A549 (cell line): ENCODE results near the gene CYP4F11. TPM values are rescaled to one million over a fixed set of nuclear protein-coding genes. Genes with fewer than 3 reads are reported as not detected.

Experiments used
- ATAC-seq, 2 experiments: fragments of 200-7000 bp in 1 of 2; fragments of >200 bp in 1 of 2; cut with Nextera tagmentation in 1 of 2; cut with Tn5 transposase in 1 of 2; 3 replicates each; pipeline versions ENCODE4 v1.8.0 to v1.9.1; 2018 to 2020; ENCODE audit warnings: mild to moderate bottlenecking in 1 of 2, moderate library complexity in 1 of 2
- CTCF ChIA-PET: fragments of 300-600 bp; sonication (Branson Sonifier 250); formaldehyde crosslinking; extraction: SDS; loops from one replicate; lab custom pipeline; 2021; ENCODE audit warnings: antibody characterized with exemption, inconsistent platforms; lab: Yijun Ruan, JAX
- POLR2A ChIA-PET: fragments of 350-600 bp; formaldehyde crosslinking; extraction: SDS; loops from one replicate; lab custom pipeline; 2021; ENCODE audit warnings: antibody characterized with exemption, inconsistent platforms; lab: Yijun Ruan, JAX
- DNase-seq, 2 experiments: peaks; one replicate each; pipeline versions ENCODE4 v3.0.0 to v3.0.0-alpha.2; 2011 to 2016; ENCODE audit warnings: low read depth in 1 of 2, low spot score in 1 of 2
- FAIRE-seq: peaks from 2 replicates; lab custom pipeline; 2011; peaks lifted over from hg19 to GRCh38; lab: Jason Lieb, UNC
- H3K27ac ChIP-seq, 2 experiments: fragments of >200 bp; sonication (Bioruptor Twin); formaldehyde crosslinking; 3 replicates each; pipeline ENCODE4 v1.5.1; 2016 to 2017
- H3K4me1 ChIP-seq: fragments of >200 bp; sonication (Bioruptor Twin); formaldehyde crosslinking; 3 replicates; pipeline ENCODE4 v1.6.1; 2016
- H3K4me2 ChIP-seq: fragments of >200 bp; sonication (Bioruptor Twin); formaldehyde crosslinking; 3 replicates; pipeline ENCODE4 v1.6.1; 2016
- H3K4me3 ChIP-seq: fragments of >200 bp; sonication (Bioruptor Twin); formaldehyde crosslinking; 3 replicates; pipeline ENCODE4 v1.5.1; 2016
- H3K9me3 ChIP-seq: fragments of >200 bp; sonication (Bioruptor Twin); formaldehyde crosslinking; 3 replicates; pipeline ENCODE4 v1.6.1; 2016
- EHMT2 ChIP-seq: fragments of 200-600 bp; sonication (generic); IDR thresholded peaks from 2 replicates; pipeline ENCODE4 v1.6.1; 2016; ENCODE audit warnings: antibody characterized with exemption, low read depth, mild to moderate bottlenecking, moderate library complexity
- ELK1 ChIP-seq: fragments of 150-350 bp; IDR thresholded peaks from 2 replicates; pipeline ENCODE4 v1.6.1; 2014; ENCODE audit warnings: low read depth, mild to moderate bottlenecking, low read length
- ESRRA ChIP-seq: fragments of 150-350 bp; IDR thresholded peaks from 2 replicates; pipeline ENCODE4 v1.6.1; 2014; ENCODE audit warnings: mild to moderate bottlenecking, low read length, borderline replicate concordance
- HDAC2 ChIP-seq: fragments of 200-600 bp; sonication (generic); IDR thresholded peaks from 2 replicates; pipeline ENCODE4 v1.6.1; 2016
- HEYL ChIP-seq: fragments of 250-450 bp; sonication (Bioruptor Pico); IDR thresholded peaks from 2 replicates; pipeline ENCODE4 v1.8.0; 2021; ENCODE audit warnings: mild to moderate bottlenecking, moderate library complexity
- HMGXB4 ChIP-seq: fragments of 250-450 bp; sonication (Bioruptor Pico); IDR thresholded peaks from 2 replicates; pipeline ENCODE4 v1.5.0; 2021; ENCODE audit warnings: mild to moderate bottlenecking, moderate library complexity, borderline replicate concordance
- HOXB5 ChIP-seq: fragments of 250-450 bp; sonication (Bioruptor Pico); IDR thresholded peaks from 2 replicates; pipeline ENCODE4 v1.5.0; 2020; ENCODE audit warnings: mild to moderate bottlenecking, moderate library complexity
- JUNB ChIP-seq: fragments of >200 bp; sonication (Bioruptor Twin); formaldehyde crosslinking; IDR thresholded peaks from 2 replicates; pipeline ENCODE4 v1.6.1; 2016
- KDM1A ChIP-seq: fragments of 200-600 bp; sonication (generic); IDR thresholded peaks from 2 replicates; pipeline ENCODE4 v1.6.1; 2016; ENCODE audit warnings: low read depth, mild to moderate bottlenecking
- KDM5A ChIP-seq: fragments of 200-600 bp; sonication (generic); IDR thresholded peaks from 2 replicates; pipeline ENCODE4 v1.6.1; 2016; ENCODE audit warnings: antibody characterized with exemption, mild to moderate bottlenecking
- MAFK ChIP-seq: fragments of 450-650 bp; IDR thresholded peaks from 2 replicates; pipeline ENCODE4 v1.6.1; 2014; ENCODE audit not compliant: partially characterized antibody
- NFE2L2 ChIP-seq: fragments of 150-350 bp; conservative IDR thresholded peaks from 2 replicates; pipeline ENCODE4 v1.6.1; 2014; ENCODE audit warnings: low read length
- NR3C1 ChIP-seq: fragments of >200 bp; sonication (Bioruptor Twin); formaldehyde crosslinking; IDR thresholded peaks from 3 replicates; pipeline ENCODE4 v1.6.1; 2017
- PHF8 ChIP-seq: fragments of 200-600 bp; sonication (generic); IDR thresholded peaks from 2 replicates; pipeline ENCODE4 v1.6.1; 2016; ENCODE audit warnings: low read depth, mild to moderate bottlenecking, antibody characterized with exemption, moderate library complexity, borderline replicate concordance
- POLR2A ChIP-seq: IDR thresholded peaks from 2 replicates; pipeline ENCODE4 v1.6.1; 2012; ENCODE audit warnings: mild to moderate bottlenecking, low read length
- RAD21 ChIP-seq, 2 experiments: fragments of >200 bp in 1 of 2; sonication (Bioruptor Twin) in 1 of 2; formaldehyde crosslinking in 1 of 2; IDR thresholded peaks in 1 of 2; conservative IDR thresholded peaks in 1 of 2; 2 replicates in 1 of 2; 3 replicates in 1 of 2; pipeline ENCODE4 v1.6.1; 2012 to 2018; ENCODE audit warnings: inconsistent platforms in 1 of 2
- RCOR1 ChIP-seq: fragments of 150-350 bp; IDR thresholded peaks from 2 replicates; pipeline ENCODE4 v1.6.1; 2014; ENCODE audit warnings: antibody characterized with exemption, low read length, low read depth
- SMC3 ChIP-seq: fragments of >200 bp; sonication (Bioruptor Twin); formaldehyde crosslinking; IDR thresholded peaks from 3 replicates; pipeline ENCODE4 v1.6.1; 2018; ENCODE audit warnings: inconsistent platforms
- TFCP2L1 ChIP-seq: fragments of 250-450 bp; sonication (Bioruptor Pico); IDR thresholded peaks from 2 replicates; pipeline ENCODE4 v1.5.0; 2021; ENCODE audit warnings: mild to moderate bottlenecking
- USF2 ChIP-seq: fragments of 450-650 bp; IDR thresholded peaks from 2 replicates; pipeline ENCODE4 v1.6.1; 2014; ENCODE audit warnings: antibody characterized with exemption
- ZFP36 ChIP-seq: fragments of 450-650 bp; IDR thresholded peaks from 2 replicates; pipeline ENCODE4 v1.6.1; 2014; ENCODE audit warnings: borderline replicate concordance; ENCODE audit not compliant: partially characterized antibody
- ZSCAN20 ChIP-seq: fragments of 250-450 bp; sonication (Bioruptor Pico); IDR thresholded peaks from 2 replicates; pipeline ENCODE4 v1.8.0; 2022; ENCODE audit warnings: mild to moderate bottlenecking, moderate library complexity
- WGBS: methylation state at CpG from one replicate; pipeline ENCODE4 v1.1.6; 2017; ENCODE audit errors: missing lambda C conversion rate; 5-methylcytosine and 5-hydroxymethylcytosine counted together
- polyA minus RNA-seq: library from RNA; depleted of rRNA, polyadenylated mRNA; stranded (reverse); fragments of >200 nt; gene quantifications from 2 replicates; pipeline ENCODE4 v1.2.3, GENCODE V29; 2011; rRNA and poly(A)+ RNA removed
- polyA plus RNA-seq, 4 experiments: library from polyadenylated mRNA; depleted of rRNA in 3 of 4; stranded (reverse); fragments of >200 nt; fragmentation: RNase III in 1 of 4; extraction: RNeasy Plus Mini Kit Qiagen cat#74134 plus additional on column Dnase treatment in 1 of 4; gene quantifications; 2 replicates in 3 of 4; 3 replicates in 1 of 4; pipeline ENCODE4 v1.2.3, GENCODE V29; 2011 to 2017
- TF ChIP-seq, protein P1 (sequence below): fragments of >200 bp; sonication (Bioruptor Twin); formaldehyde crosslinking; IDR thresholded peaks from 3 replicates; pipeline ENCODE4 v1.6.1; 2016

CYP4F11 gene, protein sequence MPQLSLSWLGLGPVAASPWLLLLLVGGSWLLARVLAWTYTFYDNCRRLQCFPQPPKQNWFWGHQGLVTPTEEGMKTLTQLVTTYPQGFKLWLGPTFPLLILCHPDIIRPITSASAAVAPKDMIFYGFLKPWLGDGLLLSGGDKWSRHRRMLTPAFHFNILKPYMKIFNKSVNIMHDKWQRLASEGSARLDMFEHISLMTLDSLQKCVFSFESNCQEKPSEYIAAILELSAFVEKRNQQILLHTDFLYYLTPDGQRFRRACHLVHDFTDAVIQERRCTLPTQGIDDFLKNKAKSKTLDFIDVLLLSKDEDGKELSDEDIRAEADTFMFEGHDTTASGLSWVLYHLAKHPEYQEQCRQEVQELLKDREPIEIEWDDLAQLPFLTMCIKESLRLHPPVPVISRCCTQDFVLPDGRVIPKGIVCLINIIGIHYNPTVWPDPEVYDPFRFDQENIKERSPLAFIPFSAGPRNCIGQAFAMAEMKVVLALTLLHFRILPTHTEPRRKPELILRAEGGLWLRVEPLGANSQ
- 26.2 and 34.2 TPM in 2 replicates for polyA plus RNA-seq (2011; rRNA removed)
- polyA plus RNA-seq (2012; cell fraction: cytosol; rRNA removed): 20.1 and 20.7 TPM in 2 replicates
- 45.1 and 48.8 TPM in 2 replicates for polyA plus RNA-seq (2012; cell fraction: nucleus; rRNA removed)
- polyA plus RNA-seq (2017; fragmentation: RNase III; extraction: RNeasy Plus Mini Kit Qiagen cat#74134 plus additional on column Dnase treatment): 3.0 to 4.6 TPM (median 4.0 TPM) in 3 replicates
- polyA minus RNA-seq: 48.1 and 49.4 TPM in 2 replicates

DNA sequence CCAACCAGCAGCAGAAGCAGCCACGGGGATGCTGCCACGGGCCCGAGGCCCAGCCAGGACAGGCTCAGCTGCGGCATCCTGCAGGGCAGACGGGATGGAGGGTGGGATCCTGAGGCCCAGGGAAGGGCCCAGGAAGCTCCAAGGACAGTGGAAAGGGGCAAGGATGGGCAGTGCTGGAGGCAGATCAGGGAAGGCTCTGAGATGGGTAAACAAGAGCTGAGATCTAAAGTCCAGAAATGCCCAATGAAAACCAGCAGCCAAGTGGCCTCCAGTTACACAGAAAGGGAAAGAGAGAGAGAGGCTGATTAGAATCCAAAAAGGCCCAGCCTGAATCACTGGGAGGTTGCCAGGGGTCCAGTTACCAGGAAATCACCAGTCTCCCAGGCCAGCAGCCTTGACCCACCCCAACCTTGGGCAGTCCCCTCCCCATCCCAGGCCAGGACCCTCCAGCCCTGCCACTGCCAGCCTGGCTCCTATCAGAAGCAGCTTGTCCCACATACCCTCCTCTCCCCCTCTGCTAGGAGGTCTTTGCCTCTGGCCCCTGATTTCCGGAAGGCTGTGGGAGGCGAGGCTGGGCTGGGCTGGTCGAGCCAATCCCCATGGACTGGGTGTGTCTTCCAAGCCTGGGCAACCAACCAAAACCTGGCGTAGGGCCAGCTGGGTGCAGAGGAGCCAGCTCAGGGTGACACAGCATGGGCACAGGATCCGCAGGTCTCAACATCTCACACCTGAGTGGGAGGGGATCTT lies at the start of gene CYP4F11:
Gene CYP4F11, minus strand, starts transcription at position 198 of the 747 bp plus-strand sequence. Its CDS starts 121 bp downstream, at position 77.
- TF ChIP-seq HOXB5 (CRISPR knock-in tag) (no peak), JUNB (no peak), NR3C1 (no peak), MAFK (peak; percentile 84), KDM1A (no peak), HDAC2 (no peak), POLR2A (peak; percentile 43), KDM5A (no peak), ESRRA (no peak), PHF8 (no peak), TFCP2L1 (no peak), NFE2L2 (peak; percentile 59; the same call in 1 of the 2 replicates), HMGXB4 (CRISPR knock-in tag) (no peak), RAD21 (conservative IDR thresholded peaks at IDR 0.05 in 1 of 2, IDR thresholded peaks at IDR 0.05 in 1 of 2) (no peak), ZSCAN20 (CRISPR knock-in tag) (no peak), ELK1 (no peak)
- TF ChIP-seq, protein P1, sequence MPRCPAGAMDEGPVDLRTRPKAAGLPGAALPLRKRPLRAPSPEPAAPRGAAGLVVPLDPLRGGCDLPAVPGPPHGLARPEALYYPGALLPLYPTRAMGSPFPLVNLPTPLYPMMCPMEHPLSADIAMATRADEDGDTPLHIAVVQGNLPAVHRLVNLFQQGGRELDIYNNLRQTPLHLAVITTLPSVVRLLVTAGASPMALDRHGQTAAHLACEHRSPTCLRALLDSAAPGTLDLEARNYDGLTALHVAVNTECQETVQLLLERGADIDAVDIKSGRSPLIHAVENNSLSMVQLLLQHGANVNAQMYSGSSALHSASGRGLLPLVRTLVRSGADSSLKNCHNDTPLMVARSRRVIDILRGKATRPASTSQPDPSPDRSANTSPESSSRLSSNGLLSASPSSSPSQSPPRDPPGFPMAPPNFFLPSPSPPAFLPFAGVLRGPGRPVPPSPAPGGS: no peak
- DNase-seq (peak; percentile 19 to 87), FAIRE-seq (no peak), ATAC-seq (peak; percentile 78 to 91)
- POLR2A ChIA-PET: no interaction called here
- WGBS: no CpG with 5 or more reads among the region's 10 CpGs
- peaks cover 12% of the 10 kb centered on the region for H3K4me1 ChIP-seq
- CTCF ChIA-PET: no interaction called here
- peak within 1 kb of the TSS; percentile 67 to 77 for H3K27ac ChIP-seq
- peak within 1 kb of the TSS; percentile 67 for H3K4me2 ChIP-seq
- peaks cover 5% of the 10 kb centered on the region; the same call in 2 of the 3 replicates for H3K9me3 ChIP-seq
- H3K4me3 ChIP-seq: peak within 1 kb of the TSS; percentile 41

GRCh38 chr19:15979293-15979692 lies 45.0 kb upstream of the CYP4F11 start:
- WGBS: 63% methylated on average over 3 of the region's 4 CpGs
- DNase-seq: no peak
- no peak for FAIRE-seq
- no peak overlapping the region for H3K4me3 ChIP-seq
- no peak overlapping the region for H3K27ac ChIP-seq
- ATAC-seq: no peak
- no peaks in the 10 kb centered on the region for H3K4me1 ChIP-seq
- no peak overlapping the region for H3K4me2 ChIP-seq
- POLR2A ChIA-PET: no interaction called here
- CTCF ChIA-PET: no interaction called here
- peaks cover 5% of the 10 kb centered on the region; the same call in 2 of the 3 replicates for H3K9me3 ChIP-seq
- no peak for TF ChIP-seq JUNB
- TF ChIP-seq RCOR1: no peak
- TF ChIP-seq ZFP36: peak; percentile 8
- no peak for TF ChIP-seq RAD21 (conservative IDR thresholded peaks at IDR 0.05 in 1 of 2, IDR thresholded peaks at IDR 0.05 in 1 of 2)
- TF ChIP-seq EHMT2: no peak
- TF ChIP-seq HEYL (CRISPR knock-in tag): no peak
- no peak for TF ChIP-seq SMC3
- no peak for TF ChIP-seq USF2
